T-helper 17 cell (primary cell): ENCODE data around the gene TRERF1. TPM values are rescaled to one million over a fixed set of nuclear protein-coding genes. Genes with fewer than 3 reads are reported as not detected.

Experiments
- total RNA-seq, 4 donors: library from RNA in 2 of 4; stranded (reverse) in 2 of 4; gene quantifications; one replicate each; pipeline ENCODE4 v1.2.3 and lab custom pipeline; 2022 to 2026

TRERF1 gene
- total RNA-seq, 2 donors from 2014 or later, result 28.6 to 31.2 TPM

Other genes with a start within 250 kb of the TRERF1 start
- 10 to 100 TPM; 15.4 to 20.1 TPM for gene MRPS10, start 234.1 kb downstream of the TRERF1 start, total RNA-seq
- gene UBR2, start 112.1 kb upstream of the TRERF1 start, total RNA-seq, result 10 to 100 TPM; 35.1 to 40.7 TPM